K562 (cell line): ENCODE measurements around the gene KNDC1. TPM values are rescaled to one million over a fixed set of nuclear protein-coding genes. Genes with fewer than 3 reads are reported as not detected.

Source experiments
- ATAC-seq: fragments of 200-7000 bp; cut with Tn5 transposase; 3 replicates; pipeline ENCODE4 v1.9.1; 2020; ENCODE audit warnings: moderate library complexity
- BruUV-seq: library from RNA; stranded (reverse); fragments of 400-500 nt; replicated peaks from 2 replicates; lab custom pipeline; 2021; lab: Mats Ljungman, UMichigan
- CTCF ChIA-PET: fragments of 300-600 bp; formaldehyde crosslinking; extraction: SDS; loops from one replicate; lab custom pipeline; 2021; ENCODE audit warnings: low intra/inter-chr PET ratio; lab: Yijun Ruan, JAX
- POLR2A ChIA-PET: fragments of 300-600, 350-650 bp; sonication (Branson Sonifier 250); formaldehyde crosslinking; extraction: SDS; loops from one replicate; lab custom pipeline; 2021; ENCODE audit warnings: antibody characterized with exemption, inconsistent platforms; lab: Yijun Ruan, JAX
- DNase-seq, 4 experiments: peaks; one replicate each; pipeline versions ENCODE4 v3.0.0 to v3.0.0-alpha.2; 2011 to 2018; ENCODE audit warnings: low spot score in 3 of 4, mixed read lengths in 3 of 4; ENCODE audit errors: extremely low read depth in 1 of 4
- FAIRE-seq: peaks from 2 replicates; lab custom pipeline; 2011; peaks lifted over from hg19 to GRCh38; lab: Jason Lieb, UNC
- H2AFZ ChIP-seq: 2 replicates; pipeline ENCODE4 v1.6.0; 2011; ENCODE audit warnings: low read depth, low read length, control low read depth, inconsistent platforms
- H3K27ac ChIP-seq: fragments of 200-600 bp; 3 replicates; pipeline ENCODE4 v1.8.0; 2011; ENCODE audit warnings: low read depth, mild to moderate bottlenecking, control low read depth, inconsistent platforms, low read length, moderate library complexity, mixed read lengths; ENCODE audit errors: extremely low read depth
- H3K27me3 ChIP-seq, 2 experiments: fragments of 300-600 bp in 1 of 2; 2 replicates in 1 of 2; 3 replicates in 1 of 2; pipeline versions ENCODE4 v1.6.0 to v1.8.0; 2011; ENCODE audit warnings: inconsistent platforms in 2 of 2, low read length in 2 of 2, mild to moderate bottlenecking in 1 of 2, mixed read lengths in 1 of 2, moderate library complexity in 1 of 2; ENCODE audit not compliant: control insufficient read depth in 2 of 2, insufficient read depth in 2 of 2
- H3K36me3 ChIP-seq: fragments of 300-600 bp; 3 replicates; pipeline ENCODE4 v1.8.0; 2011; ENCODE audit warnings: mild to moderate bottlenecking, low read length, inconsistent platforms; ENCODE audit not compliant: control insufficient read depth, insufficient read depth
- H3K4me1 ChIP-seq, 2 experiments: fragments of 200-600 bp in 1 of 2; replicated peaks in 1 of 2; 2 replicates in 1 of 2; 3 replicates in 1 of 2; pipeline versions ENCODE4 v1.5.1 to v1.8.0; 2011; ENCODE audit warnings: inconsistent platforms in 2 of 2, low read length in 2 of 2, mild to moderate bottlenecking in 1 of 2, mixed read lengths in 1 of 2, moderate library complexity in 1 of 2; ENCODE audit not compliant: control insufficient read depth in 2 of 2, insufficient read depth in 2 of 2
- H3K4me2 ChIP-seq: 2 replicates; pipeline ENCODE4 v1.6.1; 2011; ENCODE audit warnings: low read length, control low read depth, inconsistent platforms, mixed read lengths; ENCODE audit not compliant: insufficient read depth
- H3K4me3 ChIP-seq: fragments of 200-600 bp; sonication (generic), shearing (Covaris generic); 2 replicates; pipeline ENCODE4 v1.5.1; 2016; ENCODE audit warnings: control low read depth, inconsistent platforms
- H3K79me2 ChIP-seq: fragments of 200-600 bp; 3 replicates; pipeline ENCODE4 v1.8.0; 2011; ENCODE audit warnings: low read length, inconsistent platforms; ENCODE audit not compliant: control insufficient read depth, insufficient read depth
- H3K9ac ChIP-seq, 2 experiments: 2 replicates each; pipeline versions ENCODE4 v1.6.0 to v1.6.1; 2011; ENCODE audit warnings: low read depth in 2 of 2, low read length in 2 of 2, control low read depth in 1 of 2, inconsistent platforms in 1 of 2, mild to moderate bottlenecking in 1 of 2, mixed read lengths in 1 of 2; ENCODE audit not compliant: insufficient read depth in 1 of 2
- H3K9me1 ChIP-seq: one replicate; pipeline ENCODE4 v1.6.0; 2011; ENCODE audit warnings: inconsistent platforms, mild to moderate bottlenecking, low read length, moderate library complexity; ENCODE audit not compliant: control insufficient read depth, insufficient read depth
- H3K9me3 ChIP-seq: replicated peaks from 2 replicates; pipeline ENCODE4 v1.5.1; 2011; ENCODE audit warnings: low read depth, low read length, inconsistent platforms; ENCODE audit not compliant: control insufficient read depth, insufficient read depth
- H4K20me1 ChIP-seq: replicated peaks from 2 replicates; pipeline ENCODE4 v1.6.1; 2011; ENCODE audit warnings: low read length, inconsistent platforms, mixed read lengths; ENCODE audit not compliant: control insufficient read depth, insufficient read depth
- EGR1 ChIP-seq: fragments of 450-650 bp; conservative IDR thresholded peaks from 2 replicates; pipeline ENCODE4 v1.6.1; 2017; ENCODE audit warnings: mild to moderate bottlenecking
- KHSRP ChIP-seq: fragments of 450-650 bp; IDR thresholded peaks from 2 replicates; pipeline ENCODE4 v1.6.1; 2017
- NCOA2 ChIP-seq, 2 experiments: fragments of 450-650 bp; IDR thresholded peaks; 2 replicates each; pipeline ENCODE4 v1.6.1; 2018; ENCODE audit warnings: mild to moderate bottlenecking in 2 of 2, moderate library complexity in 1 of 2; ENCODE audit not compliant: partially characterized antibody in 2 of 2
- WGBS: fragments of 100-300 bp; shearing (Covaris generic); methylation state at CpG from one replicate; pipeline ENCODE4 v1.1.6; 2016; ENCODE audit warnings: low coverage, mixed read lengths; ENCODE audit not compliant: insufficient coverage; ENCODE audit errors: missing lambda C conversion rate; 5-methylcytosine and 5-hydroxymethylcytosine counted together
- in situ Hi-C: fragments of 300-500 bp; cut with MboI; formaldehyde crosslinking; loops from 4 replicates; pipeline ENCODE4 v1.15.0; 2018; ENCODE audit warnings: inconsistent platforms, mixed read lengths
- intact Hi-C: fragments of 100-400 bp; cut with micrococcal nuclease; formaldehyde crosslinking; loops from 2 replicates; pipeline ENCODE4 v1.14.2; 2022
- polyA plus RNA-seq, 8 experiments: library from polyadenylated mRNA; depleted of rRNA in 4 of 8; stranded (reverse) in 5 of 8; unstranded in 3 of 8; fragments of >200 nt; fragmentation: Nextera tagmentation in 2 of 8; fragmentation: Illumina TruSeq in 1 of 8; extraction: Ambion mirVana in 2 of 8; extraction: Trizol in 1 of 8; gene quantifications; 2 replicates each; pipeline versions ENCODE4 v1.2.1 to v1.2.3, GENCODE V29; 2011 to 2014; ENCODE audit warnings: inconsistent platforms in 1 of 8, missing spikeins in 1 of 8
- total RNA-seq, 7 experiments: library from RNA; depleted of rRNA in 6 of 7; stranded (reverse); fragments of >200 nt in 6 of 7; fragmentation: Illumina TruSeq in 2 of 7; extraction: Trizol in 2 of 7; gene quantifications; 2 replicates each; pipeline versions ENCODE4 v1.2.1 to v1.2.3, GENCODE V29; 2011 to 2021; ENCODE audit warnings: low replicate concordance in 1 of 7
- TF ChIP-seq, protein P1 (sequence below): sonication (generic); formaldehyde crosslinking; IDR thresholded peaks from 2 replicates; pipeline ENCODE4 v1.8.0; 2023; ENCODE audit warnings: mild to moderate bottlenecking, missing genetic modification reagents
- TF ChIP-seq, protein P2 (sequence below): sonication (generic); formaldehyde crosslinking; IDR thresholded peaks from 2 replicates; pipeline ENCODE4 v1.8.0; 2023; ENCODE audit warnings: missing genetic modification reagents, mild to moderate bottlenecking, borderline replicate concordance
- TF ChIP-seq, protein P3 (sequence below), 2 experiments: fragments of 450-650 bp in 1 of 2; sonication (generic) in 1 of 2; formaldehyde crosslinking in 1 of 2; IDR thresholded peaks in 1 of 2; conservative IDR thresholded peaks in 1 of 2; 2 replicates each; pipeline versions ENCODE4 v1.6.1 to v1.8.1; 2016 to 2023; ENCODE audit warnings: mild to moderate bottlenecking in 2 of 2, moderate library complexity in 2 of 2, inconsistent platforms in 1 of 2, missing genetic modification reagents in 1 of 2
- TF ChIP-seq, protein P4 (sequence below): fragments of 150-350 bp; IDR thresholded peaks from 2 replicates; pipeline ENCODE4 v1.6.1; 2014; ENCODE audit warnings: low read depth, mild to moderate bottlenecking, low read length, borderline replicate concordance

The KNDC1 gene
- total and polyA plus RNA-seq, 9 of the 15 experiments (the other 6 are each of a cell fraction or from before 2014, with no cell fraction given): 0.07 to 0.26 (median 0.11) TPM; not detected in 6

GRCh38 chr10:133194151-133194550 is 34.1 kb downstream of the KNDC1 start:
- Histone ChIP-seq H3K27ac (no peak overlapping the region), H3K79me2 (no peaks in the 10 kb centered on the region), H3K4me2 (no peak overlapping the region), H2AFZ (no peak overlapping the region), H3K9me1 (no peaks in the 10 kb centered on the region), H3K27me3 (peaks cover 5 to 50% of the 10 kb centered on the region in 2 experiments; a peak in 4 of 5 replicates), H3K4me3 (no peak overlapping the region), H3K9me3 (no peaks in the 10 kb centered on the region), H3K9ac (no peak overlapping the region), H4K20me1 (no peaks in the 10 kb centered on the region), H3K36me3 (no peaks in the 10 kb centered on the region), H3K4me1 (peaks cover 0 to 36% of the 10 kb centered on the region in 2 experiments; a peak in 2 of 5 replicates)
- intact Hi-C loops (no loop called here), in situ Hi-C loops (no loop called here)
- CTCF ChIA-PET: no interaction called here
- WGBS: 0% methylated on average over 4 of the region's 4 CpGs
- POLR2A ChIA-PET: interaction anchor here (0.6 kb wide), 1 partner anchor 17 kb away, joined by 3 read pairs; no protein-coding TSS in a partner anchor
- ATAC-seq (no peak), FAIRE-seq (no peak), DNase-seq (no peak)
- no TSS peak for BruUV-seq
- no peak for TF ChIP-seq NCOA2 (IDR thresholded peaks at IDR 0.05; ENCODE audit: partially characterized antibody in 2 of 2)
- TF ChIP-seq, protein P1, sequence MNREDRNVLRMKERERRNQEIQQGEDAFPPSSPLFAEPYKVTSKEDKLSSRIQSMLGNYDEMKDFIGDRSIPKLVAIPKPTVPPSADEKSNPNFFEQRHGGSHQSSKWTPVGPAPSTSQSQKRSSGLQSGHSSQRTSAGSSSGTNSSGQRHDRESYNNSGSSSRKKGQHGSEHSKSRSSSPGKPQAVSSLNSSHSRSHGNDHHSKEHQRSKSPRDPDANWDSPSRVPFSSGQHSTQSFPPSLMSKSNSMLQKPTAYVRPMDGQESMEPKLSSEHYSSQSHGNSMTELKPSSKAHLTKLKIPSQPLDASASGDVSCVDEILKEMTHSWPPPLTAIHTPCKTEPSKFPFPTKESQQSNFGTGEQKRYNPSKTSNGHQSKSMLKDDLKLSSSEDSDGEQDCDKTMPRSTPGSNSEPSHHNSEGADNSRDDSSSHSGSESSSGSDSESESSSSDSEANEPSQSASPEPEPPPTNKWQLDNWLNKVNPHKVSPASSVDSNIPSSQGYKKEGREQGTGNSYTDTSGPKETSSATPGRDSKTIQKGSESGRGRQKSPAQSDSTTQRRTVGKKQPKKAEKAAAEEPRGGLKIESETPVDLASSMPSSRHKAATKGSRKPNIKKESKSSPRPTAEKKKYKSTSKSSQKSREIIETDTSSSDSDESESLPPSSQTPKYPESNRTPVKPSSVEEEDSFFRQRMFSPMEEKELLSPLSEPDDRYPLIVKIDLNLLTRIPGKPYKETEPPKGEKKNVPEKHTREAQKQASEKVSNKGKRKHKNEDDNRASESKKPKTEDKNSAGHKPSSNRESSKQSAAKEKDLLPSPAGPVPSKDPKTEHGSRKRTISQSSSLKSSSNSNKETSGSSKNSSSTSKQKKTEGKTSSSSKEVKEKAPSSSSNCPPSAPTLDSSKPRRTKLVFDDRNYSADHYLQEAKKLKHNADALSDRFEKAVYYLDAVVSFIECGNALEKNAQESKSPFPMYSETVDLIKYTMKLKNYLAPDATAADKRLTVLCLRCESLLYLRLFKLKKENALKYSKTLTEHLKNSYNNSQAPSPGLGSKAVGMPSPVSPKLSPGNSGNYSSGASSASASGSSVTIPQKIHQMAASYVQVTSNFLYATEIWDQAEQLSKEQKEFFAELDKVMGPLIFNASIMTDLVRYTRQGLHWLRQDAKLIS: no peak
- no peak for TF ChIP-seq EGR1
- TF ChIP-seq, protein P2, sequence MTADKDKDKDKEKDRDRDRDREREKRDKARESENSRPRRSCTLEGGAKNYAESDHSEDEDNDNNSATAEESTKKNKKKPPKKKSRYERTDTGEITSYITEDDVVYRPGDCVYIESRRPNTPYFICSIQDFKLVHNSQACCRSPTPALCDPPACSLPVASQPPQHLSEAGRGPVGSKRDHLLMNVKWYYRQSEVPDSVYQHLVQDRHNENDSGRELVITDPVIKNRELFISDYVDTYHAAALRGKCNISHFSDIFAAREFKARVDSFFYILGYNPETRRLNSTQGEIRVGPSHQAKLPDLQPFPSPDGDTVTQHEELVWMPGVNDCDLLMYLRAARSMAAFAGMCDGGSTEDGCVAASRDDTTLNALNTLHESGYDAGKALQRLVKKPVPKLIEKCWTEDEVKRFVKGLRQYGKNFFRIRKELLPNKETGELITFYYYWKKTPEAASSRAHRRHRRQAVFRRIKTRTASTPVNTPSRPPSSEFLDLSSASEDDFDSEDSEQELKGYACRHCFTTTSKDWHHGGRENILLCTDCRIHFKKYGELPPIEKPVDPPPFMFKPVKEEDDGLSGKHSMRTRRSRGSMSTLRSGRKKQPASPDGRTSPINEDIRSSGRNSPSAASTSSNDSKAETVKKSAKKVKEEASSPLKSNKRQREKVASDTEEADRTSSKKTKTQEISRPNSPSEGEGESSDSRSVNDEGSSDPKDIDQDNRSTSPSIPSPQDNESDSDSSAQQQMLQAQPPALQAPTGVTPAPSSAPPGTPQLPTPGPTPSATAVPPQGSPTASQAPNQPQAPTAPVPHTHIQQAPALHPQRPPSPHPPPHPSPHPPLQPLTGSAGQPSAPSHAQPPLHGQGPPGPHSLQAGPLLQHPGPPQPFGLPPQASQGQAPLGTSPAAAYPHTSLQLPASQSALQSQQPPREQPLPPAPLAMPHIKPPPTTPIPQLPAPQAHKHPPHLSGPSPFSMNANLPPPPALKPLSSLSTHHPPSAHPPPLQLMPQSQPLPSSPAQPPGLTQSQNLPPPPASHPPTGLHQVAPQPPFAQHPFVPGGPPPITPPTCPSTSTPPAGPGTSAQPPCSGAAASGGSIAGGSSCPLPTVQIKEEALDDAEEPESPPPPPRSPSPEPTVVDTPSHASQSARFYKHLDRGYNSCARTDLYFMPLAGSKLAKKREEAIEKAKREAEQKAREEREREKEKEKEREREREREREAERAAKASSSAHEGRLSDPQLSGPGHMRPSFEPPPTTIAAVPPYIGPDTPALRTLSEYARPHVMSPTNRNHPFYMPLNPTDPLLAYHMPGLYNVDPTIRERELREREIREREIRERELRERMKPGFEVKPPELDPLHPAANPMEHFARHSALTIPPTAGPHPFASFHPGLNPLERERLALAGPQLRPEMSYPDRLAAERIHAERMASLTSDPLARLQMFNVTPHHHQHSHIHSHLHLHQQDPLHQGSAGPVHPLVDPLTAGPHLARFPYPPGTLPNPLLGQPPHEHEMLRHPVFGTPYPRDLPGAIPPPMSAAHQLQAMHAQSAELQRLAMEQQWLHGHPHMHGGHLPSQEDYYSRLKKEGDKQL (CRISPR knock-in tag): no peak
- TF ChIP-seq, protein P3, sequence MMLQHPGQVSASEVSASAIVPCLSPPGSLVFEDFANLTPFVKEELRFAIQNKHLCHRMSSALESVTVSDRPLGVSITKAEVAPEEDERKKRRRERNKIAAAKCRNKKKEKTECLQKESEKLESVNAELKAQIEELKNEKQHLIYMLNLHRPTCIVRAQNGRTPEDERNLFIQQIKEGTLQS (IDR thresholded peaks at IDR 0.05): no peak
- TF ChIP-seq, protein P3 (CRISPR knock-in tag; conservative IDR thresholded peaks at IDR 0.05): no peak
- TF ChIP-seq, protein P4, sequence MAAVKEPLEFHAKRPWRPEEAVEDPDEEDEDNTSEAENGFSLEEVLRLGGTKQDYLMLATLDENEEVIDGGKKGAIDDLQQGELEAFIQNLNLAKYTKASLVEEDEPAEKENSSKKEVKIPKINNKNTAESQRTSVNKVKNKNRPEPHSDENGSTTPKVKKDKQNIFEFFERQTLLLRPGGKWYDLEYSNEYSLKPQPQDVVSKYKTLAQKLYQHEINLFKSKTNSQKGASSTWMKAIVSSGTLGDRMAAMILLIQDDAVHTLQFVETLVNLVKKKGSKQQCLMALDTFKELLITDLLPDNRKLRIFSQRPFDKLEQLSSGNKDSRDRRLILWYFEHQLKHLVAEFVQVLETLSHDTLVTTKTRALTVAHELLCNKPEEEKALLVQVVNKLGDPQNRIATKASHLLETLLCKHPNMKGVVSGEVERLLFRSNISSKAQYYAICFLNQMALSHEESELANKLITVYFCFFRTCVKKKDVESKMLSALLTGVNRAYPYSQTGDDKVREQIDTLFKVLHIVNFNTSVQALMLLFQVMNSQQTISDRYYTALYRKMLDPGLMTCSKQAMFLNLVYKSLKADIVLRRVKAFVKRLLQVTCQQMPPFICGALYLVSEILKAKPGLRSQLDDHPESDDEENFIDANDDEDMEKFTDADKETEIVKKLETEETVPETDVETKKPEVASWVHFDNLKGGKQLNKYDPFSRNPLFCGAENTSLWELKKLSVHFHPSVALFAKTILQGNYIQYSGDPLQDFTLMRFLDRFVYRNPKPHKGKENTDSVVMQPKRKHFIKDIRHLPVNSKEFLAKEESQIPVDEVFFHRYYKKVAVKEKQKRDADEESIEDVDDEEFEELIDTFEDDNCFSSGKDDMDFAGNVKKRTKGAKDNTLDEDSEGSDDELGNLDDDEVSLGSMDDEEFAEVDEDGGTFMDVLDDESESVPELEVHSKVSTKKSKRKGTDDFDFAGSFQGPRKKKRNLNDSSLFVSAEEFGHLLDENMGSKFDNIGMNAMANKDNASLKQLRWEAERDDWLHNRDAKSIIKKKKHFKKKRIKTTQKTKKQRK: no peak
- TF ChIP-seq KHSRP: no peak
